GM18505 (cell line): ENCODE measurements around the gene MKI67.
"Not testable (repeated sequence)": the region's sequence is repeated elsewhere in the genome, so short reads cannot be mapped to it uniquely, and the experiment has no call there.

Source experiments
- ATAC-seq: cut with Tn5 transposase; IDR thresholded peaks from one replicate; pipeline ENCODE4 v1.9.1; 2021; ENCODE audit not compliant: unreplicated experiment
- POLR2A ChIP-seq: IDR thresholded peaks from 4 replicates; pipeline ENCODE4 v1.6.1; 2011; ENCODE audit warnings: borderline replicate concordance; ENCODE audit not compliant: insufficient read depth, insufficient read length; ENCODE audit errors: extremely low read depth

The MKI67 gene

GRCh38 chr10:128111696-128112095 is 14.5 kb downstream of the MKI67 start:
- TF ChIP-seq POLR2A, result no peak
- ATAC-seq, result no peak

GRCh38 chr10:128110339-128110738 is 15.9 kb downstream of the MKI67 start:
- no peak for ATAC-seq
- TF ChIP-seq POLR2A, result no peak

GRCh38 chr10:128109707-128110106 is 16.5 kb downstream of the MKI67 start:
- TF ChIP-seq POLR2A, result no peak
- no peak for ATAC-seq

GRCh38 chr10:128105383-128105782 is 20.8 kb downstream of the MKI67 start:
- ATAC-seq, result no peak
- no peak for TF ChIP-seq POLR2A

- TF ChIP-seq POLR2A, result no peak
- ATAC-seq, result no peak
These were observed 23.0 kb downstream of the MKI67 start for GRCh38 chr10:128103229-128103714.

GRCh38 chr10:128102480-128103228 is 23.6 kb downstream of the MKI67 start:
- no peak for TF ChIP-seq POLR2A
- no peak for ATAC-seq

GRCh38 chr10:128101901-128102300 is 24.3 kb downstream of the MKI67 start:
- ATAC-seq, result no peak
- no peak for TF ChIP-seq POLR2A

GRCh38 chr10:128099901-128100300 is 26.3 kb downstream of the MKI67 start:
- no peak for TF ChIP-seq POLR2A
- no peak for ATAC-seq

- ATAC-seq, result no peak
- TF ChIP-seq POLR2A, result no peak
These were observed 27.6 kb downstream of the MKI67 start for GRCh38 chr10:128098631-128099030.

- TF ChIP-seq POLR2A, result no peak
- ATAC-seq, result no peak
These were observed 28.4 kb downstream of the MKI67 start for GRCh38 chr10:128097783-128098182.

GRCh38 chr10:128096486-128097199 is 29.6 kb downstream of the MKI67 start:
- TF ChIP-seq POLR2A, result no peak
- no peak for ATAC-seq

GRCh38 chr10:128095753-128096469 is 30.3 kb downstream of the MKI67 start:
- no peak for TF ChIP-seq POLR2A
- no peak for ATAC-seq

GRCh38 chr10:128095027-128095752 is 31.0 kb downstream of the MKI67 start:
- TF ChIP-seq POLR2A, result peak; percentile 13
- ATAC-seq, result no peak

GRCh38 chr10:128094596-128094995 is 31.6 kb downstream of the MKI67 start:
- ATAC-seq, result not testable (repeated sequence)
